Left colon (tissue), 2 donors: ENCODE measurements around the gene INO80E. TPM values are rescaled to one million over a fixed set of nuclear protein-coding genes. Genes with fewer than 3 reads are reported as not detected.

Experiments used
- ATAC-seq: fragments of 200-7000 bp; cut with Tn5 transposase; one replicate; pipeline ENCODE4 v1.9.1; 2020; ENCODE audit warnings: mild to moderate bottlenecking, moderate library complexity
- DNase-seq, 2 donors: peaks; one replicate each; pipeline ENCODE4 v3.0.0-alpha.2; 2020
- intact Hi-C, 2 donors: fragments of 100-400 bp; cut with DNase I in 1 of 2; cut with micrococcal nuclease in 1 of 2; formaldehyde crosslinking; loops; one replicate each; pipeline versions ENCODE4 v1.11.2 to v1.14.0; 2022; cut with DNase I, micrococcal nuclease
- total RNA-seq, 2 donors: library from RNA; stranded (reverse); fragmentation: NEBNext Ultra II Directional; extraction: Animal tissue kit (Norgen Biotek cat#: 25700); gene quantifications; one replicate each; pipeline ENCODE4 v1.2.1, GENCODE V29; 2021
- donor health status: DM: no; HTN: no; CAD: no.
- donor health status: DM: yes; HTN: yes; CAD: no.

The INO80E gene
- total RNA-seq, 2 donors from 2014 or later, result 61.4 to 73.7 TPM

DNA sequence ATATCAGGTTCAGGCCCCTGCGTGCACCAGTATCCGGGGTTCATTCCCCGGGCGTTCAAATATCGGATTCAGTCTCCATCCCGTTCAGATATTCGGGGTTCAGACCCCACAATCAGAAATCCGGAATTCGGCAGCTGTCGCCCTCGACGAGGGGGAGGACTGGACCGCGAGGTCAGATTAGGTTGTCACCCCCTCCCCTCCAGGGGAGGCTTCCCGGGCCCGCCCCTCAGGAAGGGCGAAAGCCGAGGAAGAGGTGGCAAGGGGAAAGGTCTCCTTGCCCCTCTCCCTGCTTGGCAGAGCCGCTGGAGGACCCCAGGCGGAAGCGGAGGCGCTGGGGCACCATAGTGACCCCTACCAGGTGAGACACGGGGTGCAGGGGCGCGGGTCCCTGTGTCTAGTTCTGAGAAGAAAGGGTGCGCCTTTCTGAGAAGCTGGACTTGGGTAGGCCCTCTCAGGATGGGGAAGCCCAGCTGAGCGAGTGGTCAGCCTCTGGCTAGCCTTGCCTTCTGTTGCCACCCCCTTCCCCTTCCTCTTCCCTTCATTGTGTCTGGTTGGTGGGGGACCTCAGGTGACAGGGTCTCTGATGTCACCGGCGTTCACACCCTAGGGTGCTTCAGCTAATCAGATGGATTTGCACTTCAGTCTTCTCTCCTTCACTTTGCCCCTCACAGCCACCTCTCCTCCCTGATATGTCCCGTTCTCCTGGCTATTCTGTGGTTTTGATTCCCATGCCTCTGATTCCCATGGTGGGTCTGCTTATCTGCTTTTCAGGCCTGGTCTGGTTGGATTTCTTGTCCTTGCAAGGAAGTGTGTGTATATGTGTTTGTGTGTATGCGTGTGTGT is 21.5 kb upstream of the INO80E start:
- intact Hi-C loops, result loop anchor here in 1 of 2 donors (10.0 kb wide), 1 partner anchor 50 kb away; the partner anchor contains the start of gene KCTD13
- peak in 1 of 2 donors; percentile 36 for DNase-seq
- ATAC-seq, result peak; percentile 8

DNA sequence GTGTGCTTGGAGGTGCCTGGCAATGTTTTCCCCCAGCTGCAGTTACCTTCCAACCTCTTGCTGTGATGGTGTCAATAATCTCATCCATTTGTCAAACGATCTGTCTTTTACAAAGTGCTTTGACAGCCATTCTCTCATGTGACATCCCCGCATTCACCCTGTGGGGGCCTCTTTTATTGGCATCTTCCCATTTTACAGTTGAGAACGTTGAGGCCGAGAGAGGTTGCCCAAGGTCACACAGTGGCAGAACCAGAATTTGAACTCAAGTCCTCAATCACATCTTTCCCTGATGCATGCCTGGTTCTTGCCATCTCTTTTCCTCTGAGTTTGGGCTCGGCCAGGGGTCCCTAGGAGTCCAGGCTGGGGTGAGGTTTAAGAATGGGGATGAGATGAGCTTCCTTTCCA is 20.9 kb upstream of the INO80E start:
- DNase-seq (no peak), ATAC-seq (no peak)
- intact Hi-C loops, result loop anchor here in 1 of 2 donors (10.0 kb wide), 1 partner anchor 50 kb away; the partner anchor contains the start of gene KCTD13

DNA sequence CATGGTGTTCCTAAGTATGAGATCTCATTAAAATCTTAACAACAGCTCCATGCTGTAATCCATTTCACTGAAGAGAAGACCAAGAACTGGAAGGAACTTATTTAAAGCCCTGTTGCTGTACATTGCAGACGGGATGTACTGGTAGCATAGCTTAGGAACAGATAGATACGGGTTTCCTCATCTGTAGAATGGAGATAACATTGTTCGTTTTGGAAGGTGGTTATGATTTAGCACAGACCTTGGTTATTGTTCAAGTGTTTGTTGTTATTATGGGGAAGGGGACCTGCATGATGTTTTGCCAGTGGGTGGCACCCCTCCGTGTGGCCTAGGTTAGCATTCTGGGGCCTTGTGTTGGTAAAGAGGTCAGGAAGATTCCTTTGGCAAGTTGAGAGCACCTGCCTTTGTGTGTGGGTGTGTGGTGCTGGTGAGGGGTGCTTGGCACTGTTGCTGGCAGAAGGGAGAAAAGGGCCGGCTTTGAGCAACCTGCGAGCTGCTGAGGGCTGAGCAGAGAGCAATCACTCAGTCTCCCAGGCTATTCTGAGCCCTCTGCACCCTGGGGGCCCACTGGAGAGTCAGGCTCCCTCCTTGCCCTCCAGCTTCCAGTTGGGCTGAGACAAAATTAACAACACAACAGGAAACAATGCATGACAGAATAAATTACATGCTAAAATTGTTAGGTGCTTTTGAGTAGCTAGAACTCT is 20.1 kb upstream of the INO80E start:
- no peak for ATAC-seq
- intact Hi-C loops, result loop anchor here in 1 of 2 donors (10.0 kb wide), 1 partner anchor 51 kb away; the partner anchor contains the start of gene KCTD13
- DNase-seq, result no peak

DNA sequence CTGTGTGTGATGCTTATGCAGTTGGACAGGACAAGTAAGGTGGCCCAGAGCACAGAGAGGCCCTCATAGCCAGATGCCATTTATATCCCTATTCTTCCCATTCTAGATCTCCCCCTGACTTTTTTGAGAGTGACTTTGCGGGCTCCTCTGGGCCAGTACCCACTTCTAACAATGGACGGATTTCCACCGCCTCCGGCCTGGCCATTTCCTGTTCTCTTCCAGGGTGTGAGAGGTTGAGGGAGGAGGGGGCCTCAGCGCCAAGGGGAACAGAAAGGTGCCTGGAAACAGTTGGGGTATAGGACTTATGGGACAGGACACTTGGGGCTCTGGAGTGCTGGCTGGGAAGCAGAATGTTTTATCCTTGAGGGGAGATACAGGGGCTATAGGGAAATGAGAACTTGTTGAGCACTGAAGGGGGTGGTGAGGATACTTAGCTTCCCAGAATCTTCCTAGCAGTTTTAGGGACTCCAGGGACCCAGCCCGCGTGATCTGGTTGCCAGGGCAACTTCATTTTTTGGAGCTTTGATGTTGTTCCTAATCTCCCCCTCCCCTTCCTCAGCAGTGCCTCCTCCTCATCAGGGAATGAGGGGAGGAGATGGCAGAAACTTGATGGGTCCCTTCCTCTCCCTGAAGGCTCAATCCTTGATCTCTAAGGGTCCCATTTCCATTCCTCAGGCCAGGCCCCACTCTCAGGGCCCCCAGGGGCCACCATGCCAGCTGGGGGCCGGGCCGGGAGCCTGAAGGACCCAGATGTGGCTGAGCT is 18.8 kb upstream of the INO80E start:
- DNase-seq (no peak), ATAC-seq (no peak)
- intact Hi-C loops, result loop anchor here in 1 of 2 donors (10.0 kb wide), 1 partner anchor 52 kb away; the partner anchor contains the start of gene KCTD13

DNA sequence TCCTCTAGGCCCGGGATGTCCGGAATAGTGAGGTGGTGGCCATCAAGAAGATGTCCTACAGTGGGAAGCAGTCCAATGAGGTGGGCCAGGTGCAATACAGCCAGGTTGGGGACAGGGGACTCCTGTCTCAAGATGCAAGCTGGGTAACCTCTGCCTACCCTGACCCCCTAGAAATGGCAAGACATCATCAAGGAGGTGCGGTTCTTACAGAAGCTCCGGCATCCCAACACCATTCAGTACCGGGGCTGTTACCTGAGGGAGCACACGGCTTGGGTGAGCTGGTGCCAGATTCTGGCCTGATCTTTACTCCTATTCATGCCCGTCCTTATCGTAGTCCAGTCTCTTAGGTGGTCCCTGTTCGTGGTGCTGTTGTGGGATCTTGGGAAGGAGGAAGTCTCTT is 18.0 kb upstream of the INO80E start:
- DNase-seq (no peak), ATAC-seq (no peak)
- intact Hi-C loops, result loop anchor here in 1 of 2 donors (10.0 kb wide), 1 partner anchor 53 kb away; the partner anchor contains the start of gene KCTD13

DNA sequence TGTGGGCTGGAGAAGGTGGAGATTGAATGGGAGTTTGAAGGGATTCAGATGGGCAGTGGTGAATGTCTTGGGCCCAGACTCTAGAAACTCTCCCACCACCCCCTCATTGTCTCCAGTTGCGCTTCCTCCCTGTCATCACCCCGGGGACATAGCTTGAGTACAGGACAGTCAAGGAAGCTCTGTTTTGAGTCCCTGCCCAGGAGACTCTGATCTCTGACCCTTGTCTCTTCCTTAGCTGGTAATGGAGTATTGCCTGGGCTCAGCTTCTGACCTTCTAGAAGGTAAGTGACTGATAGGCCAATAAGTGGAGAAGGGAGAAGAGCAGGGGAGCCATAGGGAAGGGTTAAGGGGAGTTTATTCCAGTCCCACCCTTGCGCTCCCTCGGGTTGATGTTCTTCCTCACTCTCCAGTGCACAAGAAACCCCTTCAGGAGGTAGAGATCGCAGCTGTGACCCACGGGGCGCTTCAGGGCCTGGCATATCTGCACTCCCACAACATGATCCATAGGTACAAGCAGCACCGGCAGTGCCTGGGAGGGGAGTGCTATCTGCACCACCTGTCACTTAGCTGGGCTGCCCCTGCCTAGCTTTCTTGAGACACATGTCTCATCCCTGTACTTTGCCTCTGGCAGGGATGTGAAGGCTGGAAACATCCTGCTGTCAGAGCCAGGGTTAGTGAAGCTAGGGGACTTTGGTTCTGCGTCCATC is 17.3 kb upstream of the INO80E start:
- DNase-seq, result no peak

DNA sequence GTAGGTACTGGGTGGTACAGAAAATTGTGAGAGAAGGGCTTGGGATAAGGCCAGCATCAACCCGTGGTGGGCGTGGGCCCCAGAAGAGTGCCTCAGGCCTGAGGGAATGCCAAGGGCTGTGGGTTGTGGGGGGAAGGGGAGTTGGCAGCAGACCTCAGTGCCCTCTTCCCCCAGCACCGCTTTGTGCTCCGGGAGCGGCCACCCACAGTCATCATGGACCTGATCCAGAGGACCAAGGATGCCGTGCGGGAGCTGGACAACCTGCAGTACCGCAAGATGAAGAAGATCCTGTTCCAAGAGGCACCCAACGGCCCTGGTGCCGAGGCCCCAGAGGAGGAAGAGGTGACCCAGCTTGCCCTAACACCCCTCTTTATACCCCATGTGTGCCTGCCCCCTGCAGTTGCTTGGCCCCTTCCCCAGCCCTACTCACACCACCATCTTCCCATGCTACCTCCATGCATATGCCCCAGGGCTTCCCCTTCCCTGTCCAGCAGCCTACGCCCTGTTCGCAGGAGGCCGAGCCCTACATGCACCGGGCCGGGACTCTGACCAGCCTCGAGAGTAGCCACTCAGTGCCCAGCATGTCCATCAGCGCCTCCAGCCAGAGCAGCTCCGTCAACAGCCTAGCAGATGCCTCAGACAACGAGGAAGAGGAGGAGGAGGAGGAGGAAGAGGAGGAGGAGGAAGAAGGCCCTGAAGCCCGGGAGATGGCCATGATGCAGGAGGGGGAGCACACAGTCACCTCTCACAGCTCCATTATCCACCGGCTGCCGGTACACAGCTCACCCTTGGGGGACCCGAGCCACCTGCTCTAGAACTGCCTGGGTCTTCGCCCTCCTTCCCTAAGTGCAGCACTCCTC is 13.3 kb upstream of the INO80E start:
- ATAC-seq, result no peak
- intact Hi-C loops, result no loop called here
- no peak for DNase-seq

More for the DNA sequence above, 17.3 kb upstream of the INO80E start:
- intact Hi-C loops, result loop anchor here in 1 of 2 donors (10.0 kb wide), 1 partner anchor 54 kb away; the partner anchor contains the start of gene KCTD13
- ATAC-seq, result no peak

DNA sequence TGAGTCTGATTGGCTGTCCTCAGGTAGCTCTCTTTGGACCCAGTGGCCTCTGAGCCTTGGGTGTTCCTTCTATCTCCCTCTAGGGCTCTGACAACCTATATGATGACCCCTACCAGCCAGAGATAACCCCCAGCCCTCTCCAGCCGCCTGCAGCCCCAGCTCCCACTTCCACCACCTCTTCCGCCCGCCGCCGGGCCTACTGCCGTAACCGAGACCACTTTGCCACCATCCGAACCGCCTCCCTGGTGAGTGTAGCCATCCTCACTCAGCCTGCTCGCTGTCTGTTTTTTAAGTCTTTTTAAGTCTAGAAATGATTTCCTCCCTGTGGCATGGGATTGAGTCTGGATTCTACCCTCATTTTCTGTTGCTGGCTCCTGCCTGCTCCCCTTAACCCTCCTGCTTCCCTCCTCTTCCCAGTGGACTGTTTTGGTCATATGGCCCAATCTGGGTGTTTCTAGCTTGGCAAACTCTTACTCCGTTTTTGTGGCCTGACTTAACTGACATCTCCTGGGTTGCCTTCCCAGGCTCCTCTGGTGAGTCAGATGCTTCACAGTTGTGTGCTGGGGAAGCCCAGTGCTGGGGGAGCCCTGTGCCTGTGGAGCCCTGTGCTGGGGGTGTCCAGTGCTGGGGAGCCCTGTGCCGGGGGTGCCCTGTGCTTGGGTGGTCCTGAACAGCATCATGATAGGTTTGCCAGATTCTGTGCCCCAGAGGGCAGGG is 12.5 kb upstream of the INO80E start:
- intact Hi-C loops, result no loop called here
- ATAC-seq (no peak), DNase-seq (no peak)

DNA sequence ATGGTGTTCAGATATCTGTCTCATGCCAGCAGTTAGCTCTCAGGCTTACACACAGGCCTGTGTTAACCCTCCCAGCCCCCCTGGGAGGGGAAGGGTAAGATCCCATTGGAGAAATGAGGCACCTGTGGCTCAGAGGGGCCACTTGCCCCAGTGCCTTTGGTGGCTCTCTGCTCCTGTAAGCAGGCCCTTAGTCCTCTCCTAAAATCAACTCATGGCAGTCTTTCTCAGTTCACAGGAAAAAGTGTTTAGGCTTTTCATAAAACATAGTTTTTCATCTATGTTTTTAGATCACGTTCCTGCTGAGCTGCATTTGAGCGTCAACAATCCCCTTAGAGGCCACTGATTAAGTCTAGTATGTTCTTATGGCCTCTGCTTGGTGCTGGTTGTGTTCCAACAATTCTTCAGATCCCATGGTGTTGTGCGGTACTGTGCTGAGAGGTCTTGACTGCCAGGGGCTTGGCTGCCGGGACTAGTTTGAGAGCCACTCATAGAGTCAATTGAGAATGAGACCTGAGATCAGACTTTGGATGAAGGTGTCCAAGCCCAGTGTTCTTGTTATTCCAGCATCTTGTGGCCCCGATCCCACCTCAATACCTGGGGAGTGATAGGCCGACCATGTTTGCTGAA is 11.8 kb upstream of the INO80E start:
- ATAC-seq (no peak), DNase-seq (no peak)
- intact Hi-C loops, result no loop called here

DNA sequence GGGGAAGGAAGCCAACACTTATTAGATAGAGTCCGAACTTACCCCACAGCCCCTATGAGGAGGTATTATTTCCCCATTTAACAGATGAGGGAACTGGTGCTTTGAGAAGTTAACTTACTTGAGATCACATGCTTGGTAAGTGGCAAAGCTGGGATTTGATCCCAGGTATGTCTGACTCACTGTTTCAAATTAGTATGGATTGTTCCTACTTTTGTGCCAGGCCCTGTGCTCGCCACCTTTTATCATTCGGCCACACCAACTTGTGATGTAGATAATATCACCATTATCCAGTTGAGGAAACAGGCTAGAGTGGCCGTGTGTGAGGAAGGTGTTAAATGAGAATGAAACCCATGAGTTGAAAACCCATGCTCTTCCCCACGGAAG is 11.3 kb upstream of the INO80E start:
- intact Hi-C loops, result no loop called here
- no peak for DNase-seq
- ATAC-seq, result no peak

DNA sequence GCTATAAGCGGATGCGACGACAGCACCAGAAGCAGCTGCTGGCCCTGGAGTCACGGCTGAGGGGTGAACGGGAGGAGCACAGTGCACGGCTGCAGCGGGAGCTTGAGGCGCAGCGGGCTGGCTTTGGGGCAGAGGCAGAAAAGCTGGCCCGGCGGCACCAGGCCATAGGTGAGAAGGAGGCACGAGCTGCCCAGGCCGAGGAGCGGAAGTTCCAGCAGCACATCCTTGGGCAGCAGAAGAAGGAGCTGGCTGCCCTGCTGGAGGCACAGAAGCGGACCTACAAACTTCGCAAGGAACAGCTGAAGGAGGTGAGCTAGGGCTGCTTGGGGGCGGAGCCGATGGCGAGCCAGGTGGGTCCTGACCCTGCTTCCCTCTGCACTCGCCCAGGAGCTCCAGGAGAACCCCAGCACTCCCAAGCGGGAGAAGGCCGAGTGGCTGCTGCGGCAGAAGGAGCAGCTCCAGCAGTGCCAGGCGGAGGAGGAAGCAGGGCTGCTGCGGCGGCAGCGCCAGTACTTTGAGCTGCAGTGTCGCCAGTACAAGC is 10.7 kb upstream of the INO80E start:
- DNase-seq, result no peak
- no peak for ATAC-seq
- intact Hi-C loops, result no loop called here

DNA sequence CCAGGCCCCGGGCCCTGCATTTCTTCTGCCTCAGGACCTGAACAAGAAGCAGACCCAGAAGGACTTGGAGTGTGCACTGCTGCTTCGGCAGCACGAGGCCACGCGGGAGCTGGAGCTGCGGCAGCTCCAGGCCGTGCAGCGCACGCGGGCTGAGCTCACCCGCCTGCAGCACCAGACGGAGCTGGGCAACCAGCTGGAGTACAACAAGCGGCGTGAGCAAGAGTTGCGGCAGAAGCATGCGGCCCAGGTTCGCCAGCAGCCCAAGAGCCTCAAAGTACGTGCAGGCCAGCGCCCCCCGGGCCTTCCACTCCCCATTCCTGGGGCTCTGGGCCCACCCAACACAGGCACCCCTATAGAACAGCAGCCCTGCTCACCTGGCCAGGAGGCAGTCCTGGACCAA is 9.8 kb upstream of the INO80E start:
- no peak for ATAC-seq
- DNase-seq, result no peak
- intact Hi-C loops, result no loop called here

DNA sequence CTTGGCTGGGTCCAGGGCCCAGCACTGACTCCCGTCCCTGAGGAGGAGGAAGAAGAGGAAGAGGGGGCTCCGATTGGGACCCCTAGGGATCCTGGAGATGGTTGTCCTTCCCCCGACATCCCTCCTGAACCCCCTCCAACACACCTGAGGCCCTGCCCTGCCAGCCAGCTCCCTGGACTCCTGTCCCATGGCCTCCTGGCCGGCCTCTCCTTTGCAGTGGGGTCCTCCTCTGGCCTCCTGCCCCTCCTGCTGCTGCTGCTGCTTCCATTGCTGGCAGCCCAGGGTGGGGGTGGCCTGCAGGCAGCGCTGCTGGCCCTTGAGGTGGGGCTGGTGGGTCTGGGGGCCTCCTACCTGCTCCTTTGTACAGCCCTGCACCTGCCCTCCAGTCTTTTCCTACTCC is 9.1 kb upstream of the INO80E start:
- DNase-seq, result no peak
- no peak for ATAC-seq
- intact Hi-C loops, result no loop called here

DNA sequence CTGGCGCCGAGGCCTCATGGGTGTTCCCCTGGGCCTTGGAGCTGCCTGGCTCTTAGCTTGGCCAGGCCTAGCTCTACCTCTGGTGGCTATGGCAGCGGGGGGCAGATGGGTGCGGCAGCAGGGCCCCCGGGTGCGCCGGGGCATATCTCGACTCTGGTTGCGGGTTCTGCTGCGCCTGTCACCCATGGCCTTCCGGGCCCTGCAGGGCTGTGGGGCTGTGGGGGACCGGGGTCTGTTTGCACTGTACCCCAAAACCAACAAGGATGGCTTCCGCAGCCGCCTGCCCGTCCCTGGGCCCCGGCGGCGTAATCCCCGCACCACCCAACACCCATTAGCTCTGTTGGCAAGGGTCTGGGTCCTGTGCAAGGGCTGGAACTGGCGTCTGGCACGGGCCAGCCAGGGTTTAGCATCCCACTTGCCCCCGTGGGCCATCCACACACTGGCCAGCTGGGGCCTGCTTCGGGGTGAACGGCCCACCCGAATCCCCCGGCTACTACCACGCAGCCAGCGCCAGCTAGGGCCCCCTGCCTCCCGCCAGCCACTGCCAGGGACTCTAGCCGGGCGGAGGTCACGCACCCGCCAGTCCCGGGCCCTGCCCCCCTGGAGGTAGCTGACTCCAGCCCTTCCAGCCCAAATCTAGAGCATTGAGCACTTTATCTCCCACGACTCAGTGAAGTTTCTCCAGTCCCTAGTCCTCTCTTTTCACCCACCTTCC is 8.5 kb upstream of the INO80E start:
- no peak for ATAC-seq
- intact Hi-C loops, result no loop called here
- no peak for DNase-seq

DNA sequence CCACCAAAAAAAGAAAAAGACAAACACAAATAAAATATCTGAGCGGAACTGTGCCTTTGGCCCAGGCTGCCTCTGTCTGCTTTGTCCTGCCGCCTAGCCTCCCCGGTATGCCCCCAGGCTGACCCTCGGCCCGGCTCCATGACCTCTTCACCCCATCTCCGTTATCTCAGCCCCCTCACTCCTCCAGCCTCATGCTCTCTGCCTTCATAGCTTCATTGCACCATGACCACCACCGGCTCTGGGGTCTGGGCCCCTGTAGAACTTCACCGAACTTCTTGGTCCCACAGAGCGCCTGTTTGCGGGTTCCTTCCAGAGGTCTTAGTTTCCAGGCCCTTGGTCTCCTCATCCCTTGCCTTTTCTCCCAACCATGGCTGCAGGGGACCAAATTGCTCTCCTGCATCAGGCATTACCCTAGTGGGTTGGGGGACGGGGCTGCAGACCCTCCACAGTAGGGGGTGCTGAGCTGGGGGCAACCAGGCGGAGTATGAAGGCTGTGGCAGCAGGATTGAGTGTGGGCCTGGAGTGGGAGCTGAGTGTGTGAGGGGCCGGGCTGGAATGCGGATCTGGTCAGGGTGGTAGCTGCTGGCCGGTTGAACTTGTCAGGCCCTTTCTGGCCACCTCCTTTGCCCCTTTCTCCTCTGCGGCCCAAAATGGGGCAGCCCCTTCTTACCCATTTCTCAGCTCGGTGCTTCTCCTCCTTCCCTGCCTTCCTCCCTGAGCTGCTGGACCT is 7.5 kb upstream of the INO80E start:
- ATAC-seq (no peak), DNase-seq (no peak)

More for the DNA sequence above, 7.5 kb upstream of the INO80E start:
- intact Hi-C loops, result no loop called here
